Pancreas (tissue), 10 donors: ENCODE results near the gene PYGM. TPM values are rescaled to one million over a fixed set of nuclear protein-coding genes. Genes with fewer than 3 reads are reported as not detected.

ENCODE experiments used
- ATAC-seq, 4 donors: fragments of 200-7000 bp; cut with Tn5 transposase; one replicate each; pipeline versions ENCODE4 v1.8.0 to v1.9.1; 2020; ENCODE audit warnings: mild to moderate bottlenecking in 4 of 4, moderate library complexity in 4 of 4
- DNase-seq, 6 donors: peaks; one replicate each; pipeline ENCODE4 v3.0.0-alpha.2; 2020
- FAIRE-seq: peaks from 2 replicates; lab custom pipeline; 2012; peaks lifted over from hg19 to GRCh38; lab: Jason Lieb, UNC
- H3K27ac ChIP-seq, 4 donors: fragments of 200-600 bp; sonication (generic); 1 replicate in 3 of 4; 2 replicates in 1 of 4; pipeline versions ENCODE4 v1.5.0 to v1.8.0; 2020
- H3K27me3 ChIP-seq, 4 donors: fragments of 200-600 bp; one replicate each; pipeline ENCODE4 v1.8.0; 2021
- H3K36me3 ChIP-seq, 3 donors: fragments of 200-600 bp; sonication (generic) in 1 of 3; one replicate each; pipeline versions ENCODE4 v1.5.0 to v1.8.0; 2020 to 2021
- H3K4me1 ChIP-seq, 3 donors: fragments of 200-600 bp; one replicate each; pipeline ENCODE4 v1.8.0; 2021
- H3K4me3 ChIP-seq, 4 donors: fragments of 200-600 bp; sonication (generic) in 2 of 4; one replicate each; pipeline versions ENCODE4 v1.5.0 to v1.8.0; 2020 to 2021
- H3K9me3 ChIP-seq, 4 donors: fragments of 200-600 bp; one replicate each; pipeline ENCODE4 v1.8.0; 2021
- CTCF ChIP-seq, 4 donors: fragments of 200-600 bp; sonication (generic) in 3 of 4; IDR thresholded peaks; one replicate each; pipeline versions ENCODE4 v1.5.0 to v1.8.0; 2021; ENCODE audit warnings: antibody characterized with exemption in 4 of 4
- WGBS, 2 donors: extraction: QIAGEN DNeasy Blood & Tissue Kit; methylation state at CpG; one replicate each; pipeline ENCODE4 v1.1.7; 2013; 5-methylcytosine and 5-hydroxymethylcytosine counted together
- intact Hi-C, 3 donors: fragments of 100-400 bp; cut with DNase I; formaldehyde crosslinking; loops; one replicate each; pipeline versions ENCODE4 v1.11.1 to v1.14.2; 2022
- polyA plus RNA-seq, 2 donors: library from polyadenylated mRNA; stranded (reverse); fragments of 200-250 nt; gene quantifications; one replicate each; pipeline ENCODE4 v1.2.3, GENCODE V29; 2013
- total RNA-seq, 6 donors: library from RNA; stranded (reverse); fragmentation: NEBNext Ultra II Directional in 4 of 6; extraction: Animal tissue kit (Norgen Biotek cat#: 25700) in 4 of 6; gene quantifications; one replicate each; pipeline versions ENCODE4 v1.2.1 to v1.2.4, GENCODE V29; 2021 to 2023
- donor health status: healthy with polysubstance abuse.
- donor health status: DM: no; HTN: no; CAD: no; lungs with moderate emphysema.
- donor health status: DM: no; HTN: no; CAD: no.
- donor health status: control.
- donor health status: control.
- donor health status: Bipolar disorder and iron deficiency.
- donor health status: DM: yes; HTN: yes; CAD: no.
- donor health status: DM: no; HTN: no; CAD: no.
- donor health status: DM: no; HTN: no; CAD: no.
- donor health status: DM: yes; HTN: yes; CAD: no.

PYGM gene
- total and polyA plus RNA-seq, 8 donors = 0.19 to 1.3 (median 0.47) TPM

DNA sequence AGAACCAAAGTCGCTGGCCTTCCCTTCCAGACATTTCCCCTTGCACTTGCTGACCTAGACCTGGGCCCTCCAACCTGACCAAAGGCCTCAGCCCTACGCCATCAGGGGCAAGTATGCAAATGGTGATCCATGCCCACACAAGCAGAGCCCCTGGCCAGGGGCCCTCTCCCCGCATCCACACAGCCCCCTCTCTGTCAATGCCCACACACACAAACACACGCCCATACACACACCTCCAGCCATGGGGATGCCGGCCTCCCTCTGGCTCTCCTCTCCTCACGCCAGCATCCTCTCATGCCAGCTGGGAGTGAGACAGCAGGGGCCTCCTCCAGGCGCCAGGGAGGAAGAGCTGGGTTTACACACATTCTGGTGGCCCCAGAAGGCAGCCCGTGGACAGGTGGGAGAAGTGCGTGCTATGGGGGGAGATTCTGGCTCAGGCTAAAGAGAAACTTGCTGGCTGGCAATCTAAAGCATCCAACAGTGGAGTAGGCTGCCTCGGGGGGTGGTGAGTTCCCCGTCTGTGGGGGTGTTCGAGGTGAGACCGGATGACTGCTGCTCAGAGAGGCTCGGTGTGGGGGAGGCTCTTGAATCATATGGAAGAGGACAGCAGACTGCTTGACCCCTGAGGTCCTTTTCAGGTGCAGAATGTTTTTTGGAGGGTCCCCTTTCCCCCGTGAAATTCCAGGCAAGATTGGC lies 41.5 kb downstream of the PYGM start:
- DNase-seq (peak in 1 of 6 donors; percentile 45), ATAC-seq (no peak), FAIRE-seq (no peak)
- intact Hi-C loops = no loop called here
- no peaks in the 10 kb centered on the region for H3K36me3 ChIP-seq
- H3K27ac ChIP-seq = no peak overlapping the region
- no peak for TF ChIP-seq CTCF (IDR thresholded peaks at IDR 0.05)
- peaks cover 0 to 5% (median 0%) of the 10 kb centered on the region in 4 donors for H3K27me3 ChIP-seq
- 67 to 77% methylated on average over 14 to 15 of the region's 15 CpGs for WGBS, 2 donors
- no peaks in the 10 kb centered on the region for H3K9me3 ChIP-seq
- H3K4me3 ChIP-seq = no peak overlapping the region
- no peaks in the 10 kb centered on the region for H3K4me1 ChIP-seq

- no peak for TF ChIP-seq CTCF (IDR thresholded peaks at IDR 0.05)
- DNase-seq = peak in 1 of 6 donors; percentile 33
- no peak for FAIRE-seq
- ATAC-seq = no peak
- H3K27ac ChIP-seq = no peak overlapping the region
- no peak overlapping the region for H3K4me3 ChIP-seq
- H3K27me3 ChIP-seq = peaks cover 0 to 5% (median 0%) of the 10 kb centered on the region in 4 donors
- no peaks in the 10 kb centered on the region for H3K9me3 ChIP-seq
- WGBS, 2 donors = 56 to 71% methylated on average over 4 of the region's 4 CpGs
- intact Hi-C loops = no loop called here
- no peaks in the 10 kb centered on the region for H3K4me1 ChIP-seq
- no peaks in the 10 kb centered on the region for H3K36me3 ChIP-seq
Observed at GRCh38 chr11:64717268-64717578, 42.6 kb downstream of the PYGM start.

- H3K4me1 ChIP-seq = no peaks in the 10 kb centered on the region
- DNase-seq = peak in 1 of 6 donors; percentile 37
- peaks cover 0 to 11% (median 0%) of the 10 kb centered on the region in 4 donors for H3K27me3 ChIP-seq
- no peak overlapping the region for H3K4me3 ChIP-seq
- no peak overlapping the region for H3K27ac ChIP-seq
- ATAC-seq = no peak
- no peaks in the 10 kb centered on the region for H3K9me3 ChIP-seq
- intact Hi-C loops = no loop called here
- 40 to 48% methylated on average over 19 to 21 of the region's 21 CpGs for WGBS, 2 donors
- FAIRE-seq = no peak
- H3K36me3 ChIP-seq = no peaks in the 10 kb centered on the region
- TF ChIP-seq CTCF (IDR thresholded peaks at IDR 0.05) = no peak
Observed at GRCh38 chr11:64716473-64717267, 43.1 kb downstream of the PYGM start.

DNA sequence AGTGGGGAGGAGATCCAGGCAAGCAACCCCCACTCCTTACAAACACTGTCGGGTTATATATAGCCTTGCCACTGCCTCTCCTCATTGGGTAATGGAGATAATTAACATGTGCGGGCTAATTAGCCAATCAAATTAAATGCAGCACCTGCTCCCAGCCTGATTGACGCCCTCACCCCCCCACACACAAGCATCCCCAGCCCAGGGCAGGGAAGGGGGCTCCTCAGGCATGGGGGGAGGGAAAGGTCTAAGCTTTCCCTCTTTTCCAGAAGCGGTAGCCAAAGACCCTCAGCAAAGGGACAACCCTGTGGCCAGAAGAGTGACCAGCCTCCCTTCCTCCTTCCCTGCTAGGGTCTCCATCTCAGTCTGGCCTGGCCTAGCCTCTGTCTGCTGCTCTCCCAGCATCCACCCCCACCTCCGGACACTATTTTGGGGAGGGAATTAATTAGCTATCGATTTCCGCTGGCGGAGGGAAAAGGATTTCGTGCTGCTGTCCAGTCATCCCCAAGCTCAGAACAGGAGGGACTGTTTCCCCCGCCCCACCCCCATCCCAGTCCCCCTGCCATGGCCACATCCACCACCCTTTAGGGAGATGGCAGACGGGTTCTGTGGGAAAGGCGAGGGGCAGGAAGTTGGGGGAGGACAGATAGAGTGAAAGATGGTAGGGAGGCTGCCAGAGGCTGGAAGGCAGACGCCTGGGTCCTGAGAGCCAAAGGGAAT lies 43.9 kb downstream of the PYGM start:
- WGBS, 2 donors = 39 to 42% methylated on average over 13 of the region's 13 CpGs
- no peak for TF ChIP-seq CTCF (IDR thresholded peaks at IDR 0.05)
- ATAC-seq = no peak
- intact Hi-C loops = no loop called here
- H3K4me1 ChIP-seq = no peaks in the 10 kb centered on the region
- H3K36me3 ChIP-seq = no peaks in the 10 kb centered on the region
- no peak for DNase-seq
- H3K4me3 ChIP-seq = no peak overlapping the region
- no peak overlapping the region for H3K27ac ChIP-seq
- H3K27me3 ChIP-seq = peaks cover 0 to 19% (median 2%) of the 10 kb centered on the region in 4 donors
- H3K9me3 ChIP-seq = no peaks in the 10 kb centered on the region
- no peak for FAIRE-seq
